Measurements from ENCODE around the gene OSGEPL1.

DNA sequence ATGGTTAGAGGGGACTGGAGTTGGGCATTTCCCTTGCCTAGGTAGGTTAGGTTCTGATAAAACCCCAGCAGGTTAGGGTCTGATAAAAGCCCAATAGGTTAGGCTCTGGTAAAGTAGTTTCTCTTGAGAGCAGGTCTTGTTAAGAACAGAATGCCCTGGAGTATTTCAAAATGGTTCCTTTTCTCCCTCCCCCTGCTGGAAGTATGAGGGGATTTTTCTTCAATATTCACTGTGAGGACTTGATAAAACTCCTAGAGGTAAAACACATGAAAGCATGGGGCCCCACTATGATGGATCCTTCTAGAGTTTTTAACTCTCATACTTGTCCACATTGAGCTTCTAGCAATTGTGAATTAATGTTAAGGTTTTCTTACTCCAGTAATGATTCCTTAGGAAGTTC is 60.5 kb downstream of the OSGEPL1 start:
- TF ChIP-seq, protein P1, sequence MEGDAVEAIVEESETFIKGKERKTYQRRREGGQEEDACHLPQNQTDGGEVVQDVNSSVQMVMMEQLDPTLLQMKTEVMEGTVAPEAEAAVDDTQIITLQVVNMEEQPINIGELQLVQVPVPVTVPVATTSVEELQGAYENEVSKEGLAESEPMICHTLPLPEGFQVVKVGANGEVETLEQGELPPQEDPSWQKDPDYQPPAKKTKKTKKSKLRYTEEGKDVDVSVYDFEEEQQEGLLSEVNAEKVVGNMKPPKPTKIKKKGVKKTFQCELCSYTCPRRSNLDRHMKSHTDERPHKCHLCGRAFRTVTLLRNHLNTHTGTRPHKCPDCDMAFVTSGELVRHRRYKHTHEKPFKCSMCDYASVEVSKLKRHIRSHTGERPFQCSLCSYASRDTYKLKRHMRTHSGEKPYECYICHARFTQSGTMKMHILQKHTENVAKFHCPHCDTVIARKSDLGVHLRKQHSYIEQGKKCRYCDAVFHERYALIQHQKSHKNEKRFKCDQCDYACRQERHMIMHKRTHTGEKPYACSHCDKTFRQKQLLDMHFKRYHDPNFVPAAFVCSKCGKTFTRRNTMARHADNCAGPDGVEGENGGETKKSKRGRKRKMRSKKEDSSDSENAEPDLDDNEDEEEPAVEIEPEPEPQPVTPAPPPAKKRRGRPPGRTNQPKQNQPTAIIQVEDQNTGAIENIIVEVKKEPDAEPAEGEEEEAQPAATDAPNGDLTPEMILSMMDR (IDR thresholded peaks at IDR 0.05): no peak
- TF ChIP-seq POLR2AphosphoS5 (IDR thresholded peaks at IDR 0.05): no peak

Data from breast epithelium (tissue), 3 donors.